K562 (cell line): ENCODE results near the gene ICAM2. TPM values are rescaled to one million over a fixed set of nuclear protein-coding genes. Genes with fewer than 3 reads are reported as not detected.

Source experiments
- ARID4B ChIP-seq: sonication (generic); formaldehyde crosslinking; IDR thresholded peaks from 2 replicates; pipeline ENCODE4 v1.8.0; 2022; ENCODE audit warnings: mild to moderate bottlenecking, missing genetic modification reagents
- CEBPB ChIP-seq: fragments of 450-650 bp; IDR thresholded peaks from 2 replicates; pipeline ENCODE4 v1.6.1; 2016; ENCODE audit warnings: missing genetic modification characterization, missing compliant biosample characterization
- CXXC5 ChIP-seq: fragments of 250-450 bp; sonication (Bioruptor Pico); IDR thresholded peaks from 2 replicates; pipeline ENCODE4 v1.8.0; 2022; ENCODE audit warnings: inconsistent platforms, mild to moderate bottlenecking, moderate library complexity
- GATAD2B ChIP-seq: fragments of 450-650 bp; IDR thresholded peaks from 2 replicates; pipeline ENCODE4 v1.6.1; 2017; ENCODE audit warnings: mild to moderate bottlenecking, borderline replicate concordance
- GTF2F1 ChIP-seq: IDR thresholded peaks from 2 replicates; pipeline ENCODE4 v1.6.1; 2011; ENCODE audit warnings: low read depth, low read length, improper control_type of control experiment
- HEY1 ChIP-seq: fragments of 250-450 bp; sonication (Bioruptor Pico); IDR thresholded peaks from 2 replicates; pipeline ENCODE4 v1.5.0; 2020; ENCODE audit warnings: mild to moderate bottlenecking, moderate library complexity, borderline replicate concordance
- HOXB6 ChIP-seq: fragments of 250-450 bp; sonication (Bioruptor Pico); IDR thresholded peaks from 2 replicates; pipeline ENCODE4 v1.5.1; 2022; ENCODE audit warnings: mild to moderate bottlenecking, borderline replicate concordance
- ILF3 ChIP-seq: fragments of 450-650 bp; IDR thresholded peaks from 2 replicates; pipeline ENCODE4 v1.6.1; 2018; ENCODE audit warnings: antibody characterized with exemption, mild to moderate bottlenecking, moderate library complexity, borderline replicate concordance
- KDM4B ChIP-seq, 2 experiments: fragments of 450-650 bp in 1 of 2; sonication (generic) in 1 of 2; IDR thresholded peaks; 2 replicates each; pipeline ENCODE4 v1.6.1; 2016 to 2017; ENCODE audit warnings: borderline replicate concordance in 2 of 2, antibody characterized with exemption in 1 of 2, low read depth in 1 of 2, mild to moderate bottlenecking in 1 of 2
- MAFG ChIP-seq: fragments of 450-650 bp; conservative IDR thresholded peaks from 2 replicates; pipeline ENCODE4 v1.6.1; 2016; ENCODE audit warnings: missing genetic modification characterization, missing compliant biosample characterization
- NR2C2 ChIP-seq, 2 experiments: fragments of 200-800 bp in 1 of 2; sonication (Bioruptor generic) in 1 of 2; sonication (generic) in 1 of 2; formaldehyde crosslinking in 1 of 2; IDR thresholded peaks; 2 replicates each; pipeline versions ENCODE4 v1.6.1 to v1.8.0; 2016 to 2022; ENCODE audit warnings: mild to moderate bottlenecking in 1 of 2, missing compliant biosample characterization in 1 of 2, missing genetic modification characterization in 1 of 2, missing genetic modification reagents in 1 of 2
- NR2F6 ChIP-seq: fragments of 450-650 bp; formaldehyde crosslinking; IDR thresholded peaks from 2 replicates; pipeline ENCODE4 v1.4.0; 2020; ENCODE audit warnings: mild to moderate bottlenecking
- PHB2 ChIP-seq: fragments of 450-650 bp; IDR thresholded peaks from 2 replicates; pipeline ENCODE4 v1.6.1; 2017; ENCODE audit warnings: low read depth
- POLR2AphosphoS5 ChIP-seq: IDR thresholded peaks from 2 replicates; pipeline ENCODE4 v1.6.1; 2011; ENCODE audit warnings: mild to moderate bottlenecking, low read depth, low read length, moderate library complexity; ENCODE audit not compliant: control insufficient read depth, insufficient read depth
- RUNX1 ChIP-seq: sonication (generic); IDR thresholded peaks from 2 replicates; pipeline ENCODE4 v1.6.1; 2016; ENCODE audit warnings: antibody characterized with exemption, low read depth
- SOX6 ChIP-seq: fragments of 450-650 bp; IDR thresholded peaks from 2 replicates; pipeline ENCODE4 v1.6.1; 2014; ENCODE audit warnings: mild to moderate bottlenecking
- SREBF2 ChIP-seq: sonication (generic); formaldehyde crosslinking; IDR thresholded peaks from 2 replicates; pipeline ENCODE4 v1.4.0; 2020; ENCODE audit warnings: mild to moderate bottlenecking, missing genetic modification reagents
- ZBED1 ChIP-seq: IDR thresholded peaks from 2 replicates; pipeline ENCODE4 v1.6.1; 2014
- ZBTB33 ChIP-seq: sonication (generic); formaldehyde crosslinking; IDR thresholded peaks from 2 replicates; pipeline ENCODE4 v1.8.1; 2023; ENCODE audit warnings: mild to moderate bottlenecking, missing genetic modification reagents
- ZEB2 ChIP-seq: fragments of 450-650 bp; IDR thresholded peaks from 2 replicates; pipeline ENCODE4 v1.6.1; 2016
- ZNF121 ChIP-seq: sonication (generic); formaldehyde crosslinking; conservative IDR thresholded peaks from 2 replicates; pipeline ENCODE4 v1.8.0; 2022; ENCODE audit warnings: missing genetic modification reagents
- ZNF232 ChIP-seq: sonication (generic); formaldehyde crosslinking; IDR thresholded peaks from 2 replicates; pipeline ENCODE4 v1.8.0; 2022; ENCODE audit warnings: mild to moderate bottlenecking, missing genetic modification reagents
- ZNF655 ChIP-seq: fragments of 250-450 bp; sonication (Bioruptor Pico); IDR thresholded peaks from 2 replicates; pipeline ENCODE4 v1.5.0; 2021
- ZSCAN29 ChIP-seq: fragments of 450-650 bp; IDR thresholded peaks from 2 replicates; pipeline ENCODE4 v1.6.1; 2017
- polyA plus RNA-seq, 8 experiments: library from polyadenylated mRNA; depleted of rRNA in 4 of 8; stranded (reverse) in 5 of 8; unstranded in 3 of 8; fragments of >200 nt; fragmentation: Nextera tagmentation in 2 of 8; fragmentation: Illumina TruSeq in 1 of 8; extraction: Ambion mirVana in 2 of 8; extraction: Trizol in 1 of 8; gene quantifications; 2 replicates each; pipeline versions ENCODE4 v1.2.1 to v1.2.3, GENCODE V29; 2011 to 2014; ENCODE audit warnings: inconsistent platforms in 1 of 8, missing spikeins in 1 of 8
- total RNA-seq, 7 experiments: library from RNA; depleted of rRNA in 6 of 7; stranded (reverse); fragments of >200 nt in 6 of 7; fragmentation: Illumina TruSeq in 2 of 7; extraction: Trizol in 2 of 7; gene quantifications; 2 replicates each; pipeline versions ENCODE4 v1.2.1 to v1.2.3, GENCODE V29; 2011 to 2021; ENCODE audit warnings: low replicate concordance in 1 of 7

Gene ICAM2
- total and polyA plus RNA-seq, 9 of the 15 experiments (the other 6 are each of a cell fraction or from before 2014, with no cell fraction given), result 37.9 to 89.4 (median 60.6) TPM

GRCh38 chr17:64025732-64026294, 5.4 kb upstream of the ICAM2 start (continued):
- no peak for TF ChIP-seq ARID4B (CRISPR knock-in tag)
- no peak for TF ChIP-seq ZNF121 (CRISPR knock-in tag)
- no peak for TF ChIP-seq HEY1 (CRISPR knock-in tag)
- no peak for TF ChIP-seq POLR2AphosphoS5
- no peak for TF ChIP-seq HOXB6
- TF ChIP-seq ZBED1, result no peak
- TF ChIP-seq KDM4B (IDR thresholded peaks at IDR 0.05; ENCODE audit: borderline replicate concordance in 2 of 2, low read depth in 1 of 2), result no peak
- no peak for TF ChIP-seq NR2F6
- TF ChIP-seq SOX6, result peak; percentile 75
- 0 out of 2 replicates have a peak, but pooled peaks have one; percentile 31 for TF ChIP-seq CEBPB (tag)
- TF ChIP-seq RUNX1, result no peak
- TF ChIP-seq MAFG, result no peak
- TF ChIP-seq ZNF655, result no peak
- no peak for TF ChIP-seq ZBTB33 (CRISPR knock-in tag)
- TF ChIP-seq NR2C2 (CRISPR knock-in tag; IDR thresholded peaks at IDR 0.05), result no peak
- TF ChIP-seq NR2C2 (tag; IDR thresholded peaks at IDR 0.05), result no peak
- TF ChIP-seq SREBF2, result no peak
- no peak for TF ChIP-seq ZSCAN29
- no peak for TF ChIP-seq PHB2
- peak; percentile 83 for TF ChIP-seq CXXC5
- peak; percentile 41; the same call in 1 of the 2 replicates for TF ChIP-seq GATAD2B
- TF ChIP-seq ILF3, result no peak
- no peak for TF ChIP-seq ZNF232
- no peak for TF ChIP-seq GTF2F1
- peak; percentile 67; the same call in 1 of the 2 replicates for TF ChIP-seq ZEB2
